IPS-NIHi11 (cell line): ENCODE measurements around the gene CHRNG.

Experiments used
- DNase-seq: peaks from one replicate; pipeline ENCODE4 v3.0.0; 2012; ENCODE audit warnings: mixed read lengths, low spot score

The CHRNG gene, protein sequence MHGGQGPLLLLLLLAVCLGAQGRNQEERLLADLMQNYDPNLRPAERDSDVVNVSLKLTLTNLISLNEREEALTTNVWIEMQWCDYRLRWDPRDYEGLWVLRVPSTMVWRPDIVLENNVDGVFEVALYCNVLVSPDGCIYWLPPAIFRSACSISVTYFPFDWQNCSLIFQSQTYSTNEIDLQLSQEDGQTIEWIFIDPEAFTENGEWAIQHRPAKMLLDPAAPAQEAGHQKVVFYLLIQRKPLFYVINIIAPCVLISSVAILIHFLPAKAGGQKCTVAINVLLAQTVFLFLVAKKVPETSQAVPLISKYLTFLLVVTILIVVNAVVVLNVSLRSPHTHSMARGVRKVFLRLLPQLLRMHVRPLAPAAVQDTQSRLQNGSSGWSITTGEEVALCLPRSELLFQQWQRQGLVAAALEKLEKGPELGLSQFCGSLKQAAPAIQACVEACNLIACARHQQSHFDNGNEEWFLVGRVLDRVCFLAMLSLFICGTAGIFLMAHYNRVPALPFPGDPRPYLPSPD

DNA sequence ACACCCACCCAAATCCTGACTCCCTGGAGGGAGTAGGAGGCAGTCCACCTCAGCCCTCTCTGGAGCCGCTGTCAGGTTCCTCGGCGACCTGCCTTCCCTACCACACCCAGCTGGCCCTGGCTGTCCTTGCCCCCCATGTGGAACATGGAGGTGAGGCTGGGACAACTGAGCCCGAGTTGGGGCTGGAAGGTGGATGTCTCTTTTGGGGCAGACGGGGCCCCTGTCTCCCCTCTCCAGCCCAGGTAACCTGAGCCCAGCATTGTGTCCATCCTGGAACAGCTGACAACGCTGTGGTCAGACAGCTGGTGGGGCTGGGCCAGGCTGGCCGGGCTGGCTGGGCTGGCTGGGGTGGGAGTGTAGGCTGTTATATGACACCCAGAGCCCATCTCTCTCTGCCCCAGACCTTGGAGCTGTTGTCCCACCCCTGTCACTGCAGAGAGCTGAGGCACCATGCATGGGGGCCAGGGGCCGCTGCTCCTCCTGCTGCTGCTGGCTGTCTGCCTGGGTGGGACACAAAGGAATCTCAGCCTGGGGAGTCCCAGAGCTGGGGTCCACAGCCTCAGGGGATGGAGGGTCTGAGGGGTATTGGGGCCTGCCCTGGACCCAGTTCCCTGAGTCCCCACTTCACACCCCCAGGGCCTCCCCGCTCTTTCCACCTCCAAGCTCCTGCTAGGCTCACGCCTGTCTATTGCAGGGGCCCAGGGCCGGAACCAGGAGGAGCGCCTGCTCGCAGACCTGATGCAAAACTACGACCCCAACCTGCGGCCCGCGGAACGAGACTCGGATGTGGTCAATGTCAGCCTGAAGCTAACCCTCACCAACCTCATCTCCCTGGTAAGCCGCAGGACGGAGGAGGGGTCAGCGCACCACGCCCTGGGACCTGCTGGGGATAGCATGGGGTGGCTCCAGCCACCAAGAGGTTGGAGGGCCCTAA is at the start of gene CHRNG:
TSS of gene CHRNG (plus strand) at position 395 of the 934 bp plus-strand sequence. CDS start at position 451, 56 bp downstream.
- peak; percentile 64 for DNase-seq

DNA sequence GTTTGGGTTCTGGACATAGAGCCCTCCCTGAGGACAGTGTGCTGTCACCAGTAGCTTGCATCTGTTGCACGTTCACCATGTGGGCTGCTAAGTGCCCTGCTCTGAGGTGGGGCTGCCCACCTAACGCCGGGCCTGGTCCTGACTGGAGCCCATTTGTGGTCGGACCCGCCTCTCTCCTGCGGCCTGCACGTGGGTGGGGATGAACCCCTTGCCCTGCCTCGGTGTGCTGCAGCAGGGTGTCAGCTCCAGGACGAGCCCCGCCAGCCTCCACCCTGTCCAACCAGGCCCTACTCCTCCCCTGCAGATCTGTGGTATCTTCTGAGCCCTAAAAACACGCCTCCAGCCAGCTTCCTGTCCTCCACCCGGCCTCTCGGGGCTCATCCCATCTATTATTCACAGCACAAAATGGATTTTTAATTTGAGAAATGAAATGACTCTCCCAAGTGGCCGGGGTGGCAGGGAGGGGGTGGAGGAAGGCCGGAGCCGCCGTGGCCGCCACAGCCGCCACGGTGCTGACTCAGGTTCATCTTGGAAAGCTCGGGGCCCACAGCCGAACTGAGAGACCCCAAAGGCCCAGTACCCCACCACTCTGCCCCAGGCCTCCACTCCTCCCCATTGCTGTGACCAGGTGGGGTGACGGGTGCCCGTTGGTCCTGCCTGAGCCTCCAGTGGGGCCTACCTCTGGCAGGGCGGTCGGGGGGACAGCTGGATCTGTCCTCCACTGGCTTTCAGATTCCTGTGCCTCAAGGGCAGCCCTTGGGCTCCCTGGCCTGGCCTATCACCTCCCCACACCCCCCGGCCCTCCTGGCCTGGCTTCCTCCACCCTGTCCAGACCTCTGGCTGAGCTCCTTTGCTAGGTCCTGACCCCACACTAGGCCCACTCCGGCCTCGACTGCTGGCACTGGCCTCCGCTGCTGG is 49.0 kb upstream of the CHRNG start:
- no peak for DNase-seq

DNA sequence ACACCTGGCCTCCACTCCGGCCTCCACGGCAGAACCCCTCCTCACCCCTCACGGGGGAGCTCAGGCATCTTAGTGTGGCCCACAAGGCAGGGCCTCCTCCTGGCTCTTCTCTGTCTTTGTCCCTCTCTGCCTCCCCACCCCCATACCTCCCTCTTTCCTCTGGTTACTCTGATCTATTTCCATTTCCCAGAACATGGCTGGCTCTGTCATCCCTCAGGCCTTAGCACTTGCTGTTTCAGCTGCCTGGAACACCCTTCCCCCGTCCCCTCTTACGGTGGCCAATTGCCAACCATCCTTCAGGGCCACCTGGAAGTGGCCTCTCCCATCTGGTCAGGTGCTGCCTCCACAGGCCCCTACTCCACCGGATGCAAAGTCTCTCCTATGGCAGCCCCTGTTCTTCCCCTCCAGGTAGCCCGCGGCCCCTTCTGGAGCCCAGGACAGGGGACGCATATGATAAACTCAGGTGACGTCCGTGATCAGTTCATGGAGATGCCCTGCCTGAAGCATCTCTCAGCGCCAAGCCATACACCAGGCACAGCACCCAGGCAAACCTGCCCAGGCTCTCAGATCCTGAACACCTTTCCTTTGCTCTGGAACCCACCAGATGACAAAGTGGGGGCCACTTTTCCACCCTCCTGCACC is 48.2 kb upstream of the CHRNG start:
- no peak for DNase-seq

DNA sequence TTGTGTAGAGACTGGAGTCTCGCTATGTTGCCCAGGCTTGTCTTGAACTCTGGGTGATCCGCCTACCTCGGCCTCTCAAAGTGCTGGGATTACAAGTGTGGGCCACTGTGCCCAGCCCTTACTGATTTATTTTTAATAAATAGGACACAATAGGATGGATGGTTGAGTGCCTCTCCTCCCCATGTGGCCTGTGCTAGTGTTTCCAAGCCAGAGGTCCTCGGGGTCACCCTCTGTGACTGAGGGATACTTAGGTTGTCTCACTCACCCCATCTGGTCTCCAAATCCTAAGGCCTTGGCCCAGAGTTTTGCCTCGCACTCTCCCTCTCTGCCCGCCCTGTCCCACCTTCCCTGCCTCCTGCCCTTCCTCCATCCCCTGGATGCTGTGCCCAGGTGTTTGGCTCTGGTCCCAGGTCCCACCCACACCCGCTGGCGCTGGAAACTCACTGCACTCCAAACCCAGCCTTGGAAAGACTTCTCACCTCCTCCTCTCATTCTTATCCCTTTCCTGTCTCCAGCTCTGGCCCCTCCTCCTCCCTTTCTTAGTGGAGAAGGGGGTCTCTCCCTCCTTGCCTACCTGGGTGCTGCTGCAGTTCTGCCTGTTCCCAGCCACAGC is 47.1 kb upstream of the CHRNG start:
- no peak for DNase-seq

DNA sequence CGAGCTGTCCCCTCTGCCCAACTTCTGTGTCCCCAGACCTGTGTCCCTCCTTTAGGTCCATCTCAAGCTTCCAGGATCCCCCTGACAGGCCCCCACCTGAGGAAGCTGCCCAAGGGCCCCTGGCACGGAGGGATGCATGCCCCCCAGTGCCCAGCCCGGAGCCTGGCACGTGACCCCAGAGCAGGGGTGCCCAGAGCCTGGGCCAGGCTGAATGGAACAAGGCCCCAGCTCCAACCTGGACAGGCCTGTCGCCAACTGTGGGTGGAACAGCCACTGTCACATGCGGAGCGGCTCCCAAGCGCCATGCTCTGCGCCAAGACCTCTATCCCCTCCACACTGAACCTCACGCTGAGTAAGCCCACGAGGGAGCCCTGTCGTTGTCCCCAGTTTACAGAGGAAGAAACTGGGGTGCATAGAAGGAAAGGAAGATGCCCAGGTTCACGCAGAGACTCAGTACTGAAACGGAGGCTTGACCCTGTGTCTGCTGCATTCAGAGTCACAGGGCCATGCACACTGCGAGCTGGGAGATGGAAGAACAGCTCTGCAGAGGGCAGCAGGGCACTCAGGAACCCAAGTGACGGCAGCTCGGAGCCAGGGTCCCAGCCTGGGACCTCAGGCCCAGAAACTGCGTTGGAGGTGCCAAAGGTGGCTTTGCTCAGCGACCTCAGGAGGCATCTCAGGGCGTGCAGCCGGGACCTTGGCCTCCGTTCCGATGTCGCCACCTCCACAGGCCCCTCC is 46.4 kb upstream of the CHRNG start:
- no peak for DNase-seq

DNA sequence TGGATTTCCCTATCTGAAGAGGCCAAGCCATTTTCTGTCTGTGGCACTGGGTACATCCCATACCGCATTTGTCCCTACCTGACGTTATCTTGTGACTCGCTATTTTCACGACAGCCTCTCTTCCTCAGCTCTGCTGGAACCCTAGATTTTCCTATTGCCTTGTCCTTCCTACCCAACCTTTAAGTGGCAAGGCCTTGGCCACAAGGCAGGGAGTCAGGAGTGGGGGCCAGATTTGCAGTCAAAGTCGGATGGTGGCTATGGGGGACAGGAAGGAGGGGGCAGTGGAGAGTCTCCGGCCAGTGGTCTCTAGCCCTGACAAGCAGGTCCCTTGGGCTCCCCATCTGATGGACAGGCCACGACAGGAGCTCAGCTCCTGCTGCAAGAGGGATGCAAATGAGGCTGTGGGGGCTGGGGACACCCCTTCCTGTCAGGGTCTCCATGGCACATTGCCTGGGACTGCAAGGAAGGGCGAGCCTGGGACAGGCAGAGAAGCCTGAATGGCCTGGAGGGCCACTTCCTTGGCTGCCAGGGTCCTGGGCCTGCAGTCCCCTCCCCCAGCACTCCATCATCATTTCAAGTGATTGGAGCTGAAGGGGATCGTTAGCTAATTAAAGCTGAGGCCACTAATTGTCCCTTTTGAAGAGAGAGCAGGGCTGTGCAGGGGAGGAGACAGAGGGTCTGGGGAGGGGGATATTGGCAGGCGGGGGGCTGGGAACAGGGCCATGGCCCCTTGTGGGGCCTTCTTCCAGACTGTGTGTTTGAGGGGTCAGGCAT is 45.6 kb upstream of the CHRNG start:
- no peak for DNase-seq

DNA sequence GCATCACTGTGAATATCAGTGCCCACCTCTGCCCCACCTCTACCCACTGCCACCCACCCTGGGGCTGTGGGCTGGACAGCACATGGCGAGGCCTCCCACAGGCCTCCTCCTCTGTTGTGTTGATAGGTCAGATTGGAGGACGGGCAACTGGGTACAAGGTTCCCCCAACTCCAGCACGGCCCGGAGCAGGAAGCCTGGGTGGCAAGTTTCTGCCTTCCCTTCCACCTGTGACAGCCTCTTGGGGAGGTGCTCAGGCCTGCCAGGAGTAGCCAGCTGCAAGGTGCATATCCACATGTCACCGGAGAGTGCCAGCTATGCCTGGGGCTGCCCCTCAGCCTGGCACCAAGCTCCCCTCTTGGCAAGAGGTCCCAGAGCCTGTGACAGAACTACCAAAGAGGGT is 45.0 kb upstream of the CHRNG start:
- no peak for DNase-seq

DNA sequence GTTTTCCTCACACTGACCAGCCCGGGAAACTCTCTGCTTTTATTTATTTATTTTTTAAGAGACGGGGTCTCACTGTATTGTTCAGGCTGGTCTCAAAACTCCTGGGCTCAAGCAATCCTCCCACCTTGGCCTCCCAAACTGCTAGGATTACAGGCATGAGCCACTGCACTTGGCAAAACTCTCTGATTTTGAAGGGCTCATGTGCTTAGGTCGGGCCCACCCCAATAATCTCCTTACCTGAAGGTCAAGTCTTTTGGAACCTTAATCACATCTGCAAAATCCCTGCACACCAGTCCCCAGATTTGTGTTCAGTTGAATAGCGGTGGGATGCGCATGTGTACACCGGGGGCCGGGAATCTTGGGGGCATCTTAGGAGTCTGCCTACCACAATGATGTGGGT is 44.2 kb upstream of the CHRNG start:
- no peak for DNase-seq

DNA sequence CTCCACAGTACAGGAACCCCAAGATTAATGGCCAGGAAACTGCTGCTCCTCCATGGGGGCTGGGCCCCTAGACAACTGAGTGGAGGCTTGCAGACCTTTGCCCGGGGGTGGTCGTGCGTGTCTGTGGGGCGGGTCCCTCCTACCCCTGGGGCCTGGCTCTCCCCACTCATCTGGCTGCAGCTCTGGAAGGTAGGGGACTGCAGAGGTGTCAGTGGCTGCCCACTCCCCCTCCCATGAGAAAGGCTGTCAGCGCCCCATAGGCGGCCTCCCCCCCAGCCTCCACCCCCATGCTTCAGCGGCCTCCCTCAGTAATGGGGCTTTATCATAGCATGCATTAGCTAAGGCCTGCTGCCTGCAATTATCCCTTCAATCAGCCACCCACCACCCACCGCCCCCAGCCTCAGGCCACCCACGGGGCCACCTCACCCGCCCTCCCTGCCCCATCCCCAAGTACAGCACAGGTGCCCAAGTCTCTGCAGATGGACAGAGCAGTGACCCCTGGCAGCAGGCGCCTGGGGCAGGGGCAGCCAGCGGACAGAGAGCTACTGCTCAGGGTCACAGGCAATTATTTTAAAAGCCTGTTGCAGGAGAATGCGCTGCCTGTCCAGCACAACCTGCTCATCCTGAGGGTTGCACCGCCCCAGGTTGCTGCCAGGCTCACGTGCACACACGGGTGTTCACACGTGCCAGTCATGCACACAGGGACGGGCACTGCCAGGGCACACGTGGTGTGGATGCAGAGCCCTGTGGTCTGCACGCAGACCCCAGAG is 42.8 kb upstream of the CHRNG start:
- DNase-seq, result no peak

DNA sequence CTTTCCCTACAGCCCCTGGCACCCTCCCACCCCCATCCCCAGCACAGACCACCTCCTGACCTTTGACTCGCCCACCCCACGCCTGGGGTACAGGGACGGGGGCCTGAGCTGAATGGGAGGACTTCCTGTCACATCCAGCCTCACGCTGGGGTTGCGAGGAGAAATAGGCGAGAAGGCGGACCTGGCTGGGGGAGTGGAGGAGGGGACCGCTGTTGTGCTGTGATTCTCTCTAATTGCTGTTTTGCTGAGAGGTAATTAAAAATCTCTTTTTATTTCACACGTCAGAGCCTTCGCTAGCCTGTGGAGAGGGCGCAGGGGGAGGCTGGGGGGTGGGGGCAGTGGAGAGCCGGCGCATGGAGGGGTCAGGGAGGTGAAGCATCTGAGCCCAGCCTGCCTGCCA is 42.1 kb upstream of the CHRNG start:
- DNase-seq, result no peak

DNA sequence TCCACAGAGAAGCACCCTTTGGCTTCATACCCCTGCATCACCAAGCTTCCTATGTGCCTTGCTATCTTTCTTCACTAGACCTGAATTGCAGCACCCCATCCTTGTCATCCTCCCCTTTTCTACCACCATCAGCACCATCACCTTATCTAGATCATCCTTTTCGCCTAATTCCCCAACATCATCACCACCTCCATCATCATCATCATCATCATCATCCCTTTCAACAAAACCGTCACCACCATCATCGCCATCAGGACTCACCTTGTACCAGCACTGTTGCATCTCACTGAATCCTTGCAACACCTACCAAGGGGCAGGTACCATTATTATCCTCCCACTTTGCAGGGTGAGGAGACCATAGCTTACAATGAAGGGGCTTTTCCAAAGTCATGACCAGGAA is 41.0 kb upstream of the CHRNG start:
- no peak for DNase-seq

DNA sequence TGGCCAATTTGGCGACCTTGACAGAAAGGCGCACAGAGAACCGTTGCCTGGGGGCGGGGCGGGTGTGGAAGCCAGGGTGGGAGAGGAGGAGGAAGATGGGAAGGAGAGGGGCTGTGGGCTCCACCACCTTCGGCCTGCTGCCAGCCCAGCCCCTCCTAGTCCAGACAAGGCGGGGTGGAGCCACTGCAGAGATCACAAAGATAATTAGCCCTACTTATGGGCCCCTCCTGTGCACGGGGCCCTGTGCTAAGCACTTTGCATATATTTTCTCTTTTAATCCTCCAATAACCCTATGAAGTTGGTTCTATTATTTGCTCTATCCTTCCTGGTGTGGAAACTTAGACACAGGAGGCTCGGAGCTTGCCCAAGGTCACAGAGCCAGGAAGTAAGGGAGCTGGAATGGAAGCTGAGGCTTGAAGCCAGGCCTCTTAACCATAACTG is 38.1 kb upstream of the CHRNG start:
- DNase-seq, result no peak

DNA sequence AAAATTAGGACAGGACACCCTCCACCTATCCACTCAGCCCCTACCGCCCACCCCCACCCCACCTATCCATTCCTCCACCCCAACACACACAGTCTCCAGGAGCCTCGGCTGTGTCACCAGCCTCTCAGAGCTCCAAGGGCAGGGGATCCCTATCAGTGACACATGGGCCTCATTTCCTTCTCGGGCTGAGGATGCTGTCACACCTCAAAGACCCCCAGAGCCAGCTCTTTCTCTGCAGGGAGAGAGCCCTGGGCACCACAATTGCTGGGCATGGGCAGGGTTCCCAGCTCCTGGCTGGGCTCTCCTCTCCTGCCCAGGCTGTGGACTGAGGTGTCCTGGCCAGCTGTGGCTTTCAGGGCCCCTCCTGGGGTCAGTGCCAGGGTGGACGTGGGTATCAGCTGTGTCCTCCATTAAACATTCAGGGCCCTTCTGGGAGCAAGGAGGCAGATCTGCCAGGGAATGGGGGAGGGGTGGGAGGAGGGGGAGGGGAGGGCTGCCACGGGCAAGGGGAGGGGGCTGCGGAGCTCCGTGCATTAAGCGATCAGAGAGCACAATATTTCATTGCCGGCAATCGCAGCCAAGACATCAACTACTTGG is 37.6 kb upstream of the CHRNG start:
- no peak for DNase-seq

DNA sequence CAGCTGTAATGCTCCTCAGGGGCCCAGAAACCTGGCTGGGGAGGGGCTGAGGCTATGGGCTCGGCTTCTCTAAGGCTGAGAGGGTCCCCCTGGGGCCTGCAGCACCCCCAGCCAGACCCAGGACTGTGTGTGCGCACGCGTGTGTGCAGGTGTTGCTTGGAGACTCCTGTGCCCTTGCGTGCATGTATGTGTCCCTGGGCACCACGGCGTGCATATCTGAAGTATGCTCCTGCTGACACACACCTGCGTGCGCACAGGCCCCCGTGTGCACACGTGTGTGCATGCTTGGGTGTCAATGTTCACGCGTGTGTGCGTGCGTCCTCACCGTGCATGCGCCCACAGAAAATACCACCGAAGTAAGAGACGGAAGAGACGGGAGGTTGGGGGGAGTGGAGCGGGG is 37.0 kb upstream of the CHRNG start:
- DNase-seq, result no peak

DNA sequence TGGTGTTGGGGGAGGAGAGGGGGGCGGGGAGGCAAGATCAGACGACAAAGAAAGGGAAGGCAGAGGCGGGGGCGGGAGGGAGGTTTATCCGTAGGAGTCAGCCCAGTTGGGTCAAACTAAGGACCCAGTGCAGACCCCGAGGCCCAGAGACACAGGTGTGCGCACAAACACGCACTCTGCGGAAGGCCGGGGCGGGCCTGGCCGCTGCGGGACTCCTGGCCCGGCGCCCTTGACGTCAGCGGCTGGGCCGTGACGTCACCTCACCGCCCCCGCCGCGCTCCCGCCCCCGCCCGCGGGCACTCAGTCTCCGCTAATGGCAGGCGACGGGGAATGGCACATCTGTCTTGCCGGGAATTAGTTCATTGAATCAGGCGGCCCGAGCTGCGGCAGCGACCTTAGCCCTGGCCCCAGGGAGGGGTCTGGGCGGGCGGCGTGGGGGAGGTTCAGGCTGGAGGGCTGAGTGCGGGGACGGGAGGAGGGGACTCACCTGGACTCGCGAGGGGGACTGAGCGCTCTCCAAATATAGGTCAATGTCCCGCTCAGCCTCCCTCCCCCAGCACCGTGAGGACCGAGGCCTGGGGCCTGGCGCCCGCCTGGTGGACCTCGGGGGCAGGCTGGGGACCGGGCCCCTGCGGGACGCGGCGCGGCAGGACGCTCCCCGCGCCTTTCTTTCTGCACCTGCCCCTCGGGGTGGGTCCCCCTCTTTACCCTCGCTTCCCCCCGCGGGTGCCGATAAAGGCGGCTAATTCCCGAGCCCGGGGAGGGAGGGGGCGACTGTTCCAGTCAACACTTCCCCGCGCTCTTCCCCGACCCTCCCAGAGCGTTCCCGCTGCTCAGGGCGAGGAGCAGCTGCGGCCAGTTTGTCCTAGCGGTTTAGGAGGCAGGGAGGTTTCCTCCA is 36.3 kb upstream of the CHRNG start:
- peak; percentile 83 for DNase-seq

DNA sequence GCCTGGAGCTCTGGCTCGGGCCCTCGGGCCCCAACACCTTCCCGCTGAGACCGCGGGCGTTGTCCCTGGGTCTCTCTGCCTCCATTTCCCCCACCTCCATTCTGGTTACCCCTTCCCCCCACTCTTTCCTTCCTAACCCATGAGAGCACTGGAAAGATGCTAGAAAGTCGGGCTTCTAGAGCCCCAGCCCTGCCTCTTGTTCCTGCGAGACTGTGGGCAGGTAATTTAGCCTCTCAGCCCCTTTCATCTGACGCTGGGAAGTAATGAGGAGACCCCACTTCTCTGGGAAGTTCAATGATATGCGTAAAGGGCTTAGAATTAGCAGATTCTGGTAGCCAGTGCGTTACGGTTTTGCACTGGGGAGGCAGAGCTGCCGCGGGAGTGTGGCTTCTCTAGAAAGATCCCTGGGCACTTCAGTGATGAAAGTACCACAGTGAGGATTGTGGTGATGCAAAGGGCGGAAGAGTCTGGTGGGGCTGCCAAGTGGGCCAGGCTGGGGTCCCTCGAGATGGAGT is 35.6 kb upstream of the CHRNG start:
- no peak for DNase-seq

DNA sequence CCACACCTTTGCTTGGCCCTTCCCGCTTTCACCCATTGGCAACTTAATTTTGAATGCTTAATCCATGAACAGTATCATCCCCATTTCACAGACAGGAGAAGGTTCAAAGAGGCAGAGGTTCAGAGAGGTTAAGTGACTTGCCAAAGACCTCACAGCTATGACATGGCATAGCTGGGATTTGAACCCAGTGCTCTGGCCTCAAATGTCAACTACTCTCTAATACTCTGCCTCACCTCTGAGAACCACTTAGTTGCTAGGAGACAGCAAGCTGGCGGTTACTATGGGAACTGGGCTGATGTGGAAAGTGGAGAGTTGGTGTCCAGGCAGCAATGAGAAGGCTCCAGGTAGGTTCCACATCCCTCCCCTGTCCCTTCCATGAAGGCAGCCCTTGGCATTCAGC is 35.1 kb upstream of the CHRNG start:
- DNase-seq, result no peak
